Activated T-cell treated with anti-CD3 and anti-CD28 coated beads for 4 hours (primary cell): ENCODE measurements around the gene HMX2.
"Not testable (repeated sequence)": the region's sequence is repeated elsewhere in the genome, so short reads cannot be mapped to it uniquely, and the experiment has no call there.

ENCODE experiments used
- DNase-seq: peaks from one replicate; pipeline ENCODE4 v3.0.0-alpha.2; 2020

Gene HMX2

GRCh38 chr10:123153486-123154091 lies 5.7 kb downstream of the HMX2 start:
- DNase-seq = no peak

- peak; percentile 88 for DNase-seq
Observed at GRCh38 chr10:123154092-123154710, 6.3 kb downstream of the HMX2 start, which contains the start of gene BUB3. BUB3 (plus strand) TSS chr10:123154402; CDS start chr10:123154918, 516 bp downstream.

GRCh38 chr10:123154711-123155505 lies 7.0 kb downstream of the HMX2 start:
- no peak for DNase-seq

- no peak for DNase-seq
Observed at GRCh38 chr10:123156078-123156477, 8.1 kb downstream of the HMX2 start.

GRCh38 chr10:123157210-123157609 lies 9.3 kb downstream of the HMX2 start:
- DNase-seq = no peak

- no peak for DNase-seq
Observed at GRCh38 chr10:123158682-123159081, 10.7 kb downstream of the HMX2 start.

- no peak for DNase-seq
Observed at GRCh38 chr10:123160311-123160980, 12.5 kb downstream of the HMX2 start.

GRCh38 chr10:123164319-123164718 lies 16.4 kb downstream of the HMX2 start:
- no peak for DNase-seq

- no peak for DNase-seq
Observed at GRCh38 chr10:123165445-123166072, 17.6 kb downstream of the HMX2 start.

GRCh38 chr10:123166618-123167017 lies 18.7 kb downstream of the HMX2 start:
- no peak for DNase-seq

- no peak for DNase-seq
Observed at GRCh38 chr10:123170961-123171360, 23.0 kb downstream of the HMX2 start.

- DNase-seq = not testable (repeated sequence)
Observed at GRCh38 chr10:123171616-123172015, 23.7 kb downstream of the HMX2 start.

- DNase-seq = no peak
Observed at GRCh38 chr10:123175389-123176387, 27.8 kb downstream of the HMX2 start.

- DNase-seq = not testable (repeated sequence)
Observed at GRCh38 chr10:123178390-123178789, 30.5 kb downstream of the HMX2 start.

- no peak for DNase-seq
Observed at GRCh38 chr10:123180101-123181090, 32.5 kb downstream of the HMX2 start.

GRCh38 chr10:123183724-123184123 lies 35.8 kb downstream of the HMX2 start:
- DNase-seq = no peak

- DNase-seq = no peak
Observed at GRCh38 chr10:123187781-123188180, 39.8 kb downstream of the HMX2 start.

- DNase-seq = no peak
Observed at GRCh38 chr10:123191886-123192285, 44.0 kb downstream of the HMX2 start.

GRCh38 chr10:123194056-123194455 lies 46.1 kb downstream of the HMX2 start:
- no peak for DNase-seq
